Spinal cord (tissue), 10 donors: ENCODE data around the gene SSBP4. TPM values are rescaled to one million over a fixed set of nuclear protein-coding genes. Genes with fewer than 3 reads are reported as not detected.
"Not testable (repeated sequence)": the region's sequence is repeated elsewhere in the genome, so short reads cannot be mapped to it uniquely, and the experiment has no call there.

Experiments used
- DNase-seq, 6 donors: peaks; one replicate each; pipeline versions ENCODE4 v3.0.0 to v3.0.0-alpha.2; 2013 to 2015; ENCODE audit warnings: low spot score in 6 of 6, low read depth in 4 of 6
- H3K27ac ChIP-seq: one replicate; pipeline ENCODE4 v1.5.1; 2013; ENCODE audit warnings: low read depth, low read length, control low read depth
- H3K27me3 ChIP-seq: one replicate; pipeline ENCODE4 v1.6.1; 2013; ENCODE audit warnings: low read length; ENCODE audit not compliant: control insufficient read depth, insufficient read depth
- H3K36me3 ChIP-seq: one replicate; pipeline ENCODE4 v1.6.1; 2013; ENCODE audit warnings: low read length; ENCODE audit not compliant: control insufficient read depth, insufficient read depth
- H3K4me1 ChIP-seq: one replicate; pipeline ENCODE4 v1.6.1; 2013; ENCODE audit warnings: low read length; ENCODE audit not compliant: control insufficient read depth, insufficient read depth
- H3K4me3 ChIP-seq: one replicate; pipeline ENCODE4 v1.5.1; 2013; ENCODE audit warnings: low read depth, low read length, control low read depth
- H3K9me3 ChIP-seq: one replicate; pipeline ENCODE4 v1.6.1; 2013; ENCODE audit warnings: low read length; ENCODE audit not compliant: control insufficient read depth, insufficient read depth
- WGBS: methylation state at CpG from one replicate; pipeline ENCODE4 v1.1.5; 2013; ENCODE audit warnings: missing lambda C conversion rate; ENCODE audit not compliant: insufficient coverage; 5-methylcytosine and 5-hydroxymethylcytosine counted together
- long read RNA-seq, 4 donors: transcript quantifications; one replicate each; lab custom pipeline, GENCODE V29; 2026
- polyA plus RNA-seq, 2 donors: library from polyadenylated mRNA; unstranded; fragments of 120-200 nt; gene quantifications; one replicate each; pipeline ENCODE4 v1.2.1, GENCODE V29; 2013; ENCODE audit not compliant: insufficient read length in 2 of 2
- total RNA-seq, 2 donors: library from RNA; depleted of rRNA in 1 of 2; stranded (reverse); fragments of 120-200 nt in 1 of 2; fragments of >200 nt in 1 of 2; gene quantifications; one replicate each; pipeline versions ENCODE4 v1.2.3 to v1.2.4, GENCODE V29; 2013 to 2014
- donor health status: healthy.

SSBP4 gene
- 100 to 1,000 TPM in 1 of 2 donors, 10 to 100 TPM in 1; 33.5 to 101 TPM for total RNA-seq
- polyA plus RNA-seq, result 100 to 1,000 TPM; 154 to 166 TPM
- long read RNA-seq, donor 1, transcript SSBP4-202 (17 exons, 1,721 nt), result major isoform, 9 of 31 reads
- long read RNA-seq, donor 1, partial matches to known transcripts, result 7 of 31 reads
- long read RNA-seq, donor 1, other reads (novel, unspliced or antisense), result 6 of 31 reads
- long read RNA-seq, donor 2, transcript SSBP4-202 (17 exons, 1,721 nt), result major isoform, 6 of 10 reads
- long read RNA-seq, donor 2, partial matches to known transcripts, result 0 of 10 reads
- long read RNA-seq, donor 2, other reads (novel, unspliced or antisense), result 0 of 10 reads
- long read RNA-seq, donor 3, transcript SSBP4-202 (17 exons, 1,721 nt), result major isoform, 7 of 11 reads
- long read RNA-seq, donor 3, partial matches to known transcripts, result 0 of 11 reads
- long read RNA-seq, donor 3, other reads (novel, unspliced or antisense), result 0 of 11 reads
- long read RNA-seq, donor 4, transcript SSBP4-202 (17 exons, 1,721 nt), result minor isoform, 5 of 54 reads
- long read RNA-seq, donor 4, transcript SSBP4-206 (3 exons, 793 nt), result major isoform, 16 of 54 reads
- long read RNA-seq, donor 4, partial matches to known transcripts, result 19 of 54 reads
- long read RNA-seq, donor 4, other reads (novel, unspliced or antisense), result 9 of 54 reads

DNA sequence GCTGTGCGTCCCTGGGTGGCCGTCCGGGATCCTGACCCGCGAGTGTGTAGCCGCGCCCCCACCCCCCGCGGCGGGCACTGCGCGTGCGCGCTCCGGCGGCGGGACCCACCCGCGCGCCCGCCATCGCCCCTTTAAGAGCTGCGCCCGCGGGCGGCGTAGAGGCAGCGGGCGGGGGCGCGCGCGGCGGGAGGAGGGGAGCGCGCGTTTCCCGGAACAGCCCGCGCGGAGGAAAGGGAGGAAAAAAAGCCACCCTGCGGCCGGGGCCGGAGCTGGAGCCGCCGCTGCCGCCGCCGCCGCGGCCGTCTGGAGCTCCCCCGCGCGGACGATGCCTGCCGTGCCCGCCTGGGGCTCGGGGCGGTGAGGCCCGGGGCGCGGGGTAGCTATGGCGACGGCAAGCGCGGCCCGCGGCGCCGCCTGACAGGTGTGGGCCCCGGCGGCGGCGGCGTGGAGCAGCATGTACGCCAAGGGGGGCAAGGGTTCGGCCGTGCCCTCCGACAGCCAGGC is at the start of gene SSBP4:
Gene SSBP4 (plus strand): TSS at position 204 of the 504 bp plus-strand sequence. CDS start 251 bp downstream, at position 455.
- peak in 3 of 6 donors; percentile 66 to 95 (median 91) for DNase-seq
- Histone ChIP-seq H3K9me3 (no peaks in the 10 kb centered on the region), H3K27me3 (no peaks in the 10 kb centered on the region), H3K36me3 (peaks cover 26% of the 10 kb centered on the region), H3K27ac (peak within 1 kb of the TSS; percentile 98), H3K4me1 (peaks cover 89% of the 10 kb centered on the region), H3K4me3 (peak within 1 kb of the TSS; percentile 71)
- WGBS, result under 1% methylated on average over 80 of the region's 80 CpGs

- WGBS, result 83% methylated on average over 2 of the region's 4 CpGs
- Histone ChIP-seq H3K27me3 (no peaks in the 10 kb centered on the region), H3K4me3 (no peak overlapping the region), H3K36me3 (peaks cover 10% of the 10 kb centered on the region), H3K4me1 (peaks cover 7% of the 10 kb centered on the region), H3K27ac (peak overlapping the region; percentile 80), H3K9me3 (no peaks in the 10 kb centered on the region)
- DNase-seq, result no peak
Measured at GRCh38 chr19:18373407-18373891, 45.7 kb upstream of the SSBP4 start.

DNA sequence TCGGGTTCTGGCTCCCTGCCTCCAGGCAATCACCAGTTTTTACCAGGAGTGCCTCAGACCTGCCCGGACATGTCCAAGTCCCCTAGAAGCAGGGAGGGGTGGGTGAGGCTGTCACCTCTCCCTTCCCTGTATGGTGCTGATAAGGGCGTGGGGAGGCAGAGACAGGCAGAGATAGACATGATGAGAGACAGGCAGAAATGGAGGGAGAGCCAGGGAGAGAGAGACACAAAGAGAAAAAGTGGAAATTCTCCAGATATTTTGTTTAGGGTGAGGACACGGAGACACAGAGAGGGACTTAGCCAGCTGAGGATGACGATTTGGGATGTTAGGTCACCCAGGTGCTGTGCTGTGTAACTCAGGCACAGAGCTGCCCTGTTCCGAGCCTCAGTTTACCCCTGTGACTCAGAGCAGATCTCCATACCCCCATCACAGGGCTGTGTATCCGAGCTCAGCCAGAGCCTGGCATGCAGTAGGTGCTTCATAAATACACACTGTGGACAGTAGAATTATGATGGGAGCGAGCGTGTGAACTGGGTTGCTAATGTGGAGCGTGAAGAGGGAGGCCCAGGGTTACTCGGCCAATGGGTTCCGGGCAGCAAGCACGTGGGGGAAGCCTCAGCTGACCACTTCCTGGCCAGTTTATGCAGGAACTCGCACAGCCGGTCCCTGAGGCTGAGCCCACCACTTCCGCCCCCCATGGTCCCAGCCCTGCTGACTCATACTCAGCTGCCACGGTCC is 45.1 kb upstream of the SSBP4 start:
- Histone ChIP-seq H3K36me3 (peaks cover 4% of the 10 kb centered on the region), H3K4me3 (no peak overlapping the region), H3K27me3 (no peaks in the 10 kb centered on the region), H3K9me3 (no peaks in the 10 kb centered on the region), H3K27ac (peak overlapping the region; percentile 80), H3K4me1 (peaks cover 7% of the 10 kb centered on the region)
- WGBS, result 36% methylated on average over 11 of the region's 17 CpGs
- peak in 2 of 6 donors; percentile 31 to 76 for DNase-seq

DNA sequence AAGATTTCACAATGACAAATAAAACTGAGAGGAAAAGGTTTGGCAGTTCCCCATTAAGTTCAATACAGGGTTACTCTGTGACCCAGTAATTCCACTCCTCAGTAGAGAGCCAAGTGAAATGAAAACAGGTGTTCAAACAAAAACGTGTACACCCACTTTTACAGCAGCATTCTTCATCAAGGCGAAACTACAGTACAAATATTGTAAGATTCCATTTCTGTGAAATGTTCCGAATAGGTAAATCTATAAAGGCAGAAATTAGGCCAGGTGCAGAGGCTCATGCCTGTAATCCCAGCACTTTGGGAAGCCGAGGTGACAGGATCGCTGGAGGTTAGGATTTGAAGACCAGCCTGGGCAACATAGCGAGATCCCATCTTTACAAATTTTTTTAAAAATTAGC is 42.2 kb upstream of the SSBP4 start:
- peak overlapping the region; percentile 15 for H3K27ac ChIP-seq
- no peaks in the 10 kb centered on the region for H3K36me3 ChIP-seq
- peaks cover 12% of the 10 kb centered on the region for H3K4me1 ChIP-seq
- 94% methylated on average over 4 of the region's 6 CpGs for whole genome bisulfite sequencing
- H3K9me3 ChIP-seq, result no peaks in the 10 kb centered on the region
- H3K27me3 ChIP-seq, result no peaks in the 10 kb centered on the region
- no peak overlapping the region for H3K4me3 ChIP-seq
- no peak for DNase-seq

DNA sequence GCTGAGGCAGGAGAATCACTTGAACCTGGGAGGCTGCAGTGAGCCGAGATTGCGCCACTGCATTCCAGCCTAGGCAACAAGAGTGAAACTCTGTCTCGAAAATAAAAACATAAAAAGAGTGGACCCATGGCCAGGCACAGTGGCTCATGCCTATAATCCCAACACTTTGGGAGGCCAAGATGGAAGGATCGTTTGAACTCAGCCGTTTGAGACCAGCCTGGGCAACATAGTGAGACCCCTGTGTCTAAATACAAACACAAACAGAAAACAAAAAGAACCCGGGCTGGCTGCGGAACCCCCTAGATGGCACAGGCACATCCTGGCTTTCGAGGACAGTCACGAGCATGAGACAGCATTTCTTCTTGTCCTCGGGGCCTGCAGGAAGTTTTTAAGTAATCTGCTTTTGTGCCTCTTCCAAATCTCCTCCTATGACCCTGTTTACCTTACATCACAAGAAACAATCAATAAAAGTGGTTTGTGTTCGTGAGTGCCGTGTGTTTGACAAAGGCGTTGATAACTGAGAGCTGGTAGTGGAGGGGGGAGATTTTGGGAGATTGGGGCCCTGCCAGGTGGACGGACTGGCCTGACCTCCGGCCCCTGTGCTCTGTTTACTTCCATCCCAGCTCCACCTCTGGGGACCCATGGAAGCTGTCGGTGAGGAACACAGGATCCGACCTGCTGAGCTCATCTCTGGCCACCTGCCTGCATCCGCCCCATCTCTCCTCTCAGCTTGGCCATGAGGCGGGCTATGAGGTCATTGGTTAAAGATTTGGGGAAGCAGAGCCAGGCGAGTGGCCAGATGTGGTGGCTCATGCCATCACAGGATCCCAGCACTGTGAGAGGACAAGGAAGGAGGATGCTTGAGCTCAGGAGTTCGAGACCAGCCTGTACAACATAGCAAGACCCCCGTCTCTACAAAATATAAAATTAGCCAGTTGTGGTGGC is 39.1 kb upstream of the SSBP4 start:
- Histone ChIP-seq H3K4me3 (no peak overlapping the region), H3K27me3 (no peaks in the 10 kb centered on the region), H3K27ac (peak overlapping the region; percentile 67), H3K4me1 (peaks cover 5% of the 10 kb centered on the region), H3K36me3 (no peaks in the 10 kb centered on the region), H3K9me3 (no peaks in the 10 kb centered on the region)
- peak in 1 of 6 donors; percentile 67 for DNase-seq
- WGBS, result 76% methylated on average over 11 of the region's 22 CpGs

DNA sequence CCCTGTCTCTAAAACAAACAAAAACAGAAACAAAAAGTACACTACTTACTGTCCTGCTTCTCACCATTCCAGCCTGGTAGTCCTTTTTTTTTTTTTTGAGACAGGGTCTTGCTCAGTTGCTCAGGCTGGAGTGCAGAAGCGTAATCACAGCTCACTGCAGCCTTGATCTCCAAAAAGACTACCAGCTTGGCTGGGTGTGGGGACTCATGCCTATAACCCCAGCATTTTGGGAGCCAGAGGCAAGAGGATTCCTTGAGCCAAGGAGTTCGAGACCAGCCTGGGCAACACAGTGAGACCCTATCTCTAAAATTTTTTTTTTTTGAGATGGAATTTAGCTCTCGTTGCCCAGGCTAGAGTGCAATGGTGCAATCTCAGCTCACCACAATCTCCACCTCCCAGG is 38.4 kb upstream of the SSBP4 start:
- Histone ChIP-seq H3K9me3 (no peaks in the 10 kb centered on the region), H3K4me1 (peaks cover 6% of the 10 kb centered on the region), H3K4me3 (no peak overlapping the region), H3K36me3 (no peaks in the 10 kb centered on the region), H3K27me3 (no peaks in the 10 kb centered on the region), H3K27ac (peak overlapping the region; percentile 67)
- WGBS, result 100% methylated on average over 1 of the region's 3 CpGs
- DNase-seq, result no peak

GRCh38 chr19:18383622-18384021 is 35.6 kb upstream of the SSBP4 start:
- Histone ChIP-seq H3K27me3 (peaks cover 14% of the 10 kb centered on the region), H3K4me1 (peaks cover 16% of the 10 kb centered on the region)
- H3K36me3 ChIP-seq, H3K27ac ChIP-seq, H3K9me3 ChIP-seq, H3K4me3 ChIP-seq, DNase-seq: not testable (repeated sequence)
- WGBS, result 83% methylated on average over 8 of the region's 11 CpGs

- 100% methylated on average over 3 of the region's 7 CpGs for WGBS
- Histone ChIP-seq H3K4me3 (no peak overlapping the region), H3K4me1 (peaks cover 19% of the 10 kb centered on the region), H3K9me3 (no peaks in the 10 kb centered on the region), H3K36me3 (no peaks in the 10 kb centered on the region), H3K27ac (no peak overlapping the region), H3K27me3 (peaks cover 14% of the 10 kb centered on the region)
- no peak for DNase-seq
Measured at GRCh38 chr19:18384775-18385174, 34.4 kb upstream of the SSBP4 start.
